K562 (cell line): ENCODE measurements around the gene LDB1. TPM values are rescaled to one million over a fixed set of nuclear protein-coding genes. Genes with fewer than 3 reads are reported as not detected.

Source experiments
- FIP1L1 ChIP-seq: fragments of 200-400 bp; formaldehyde crosslinking; IDR thresholded peaks from 2 replicates; pipeline ENCODE4 v1.6.1; 2018; ENCODE audit warnings: mild to moderate bottlenecking, low read depth, low read length; ENCODE audit not compliant: poor library complexity, severe bottlenecking
- FOXA3 ChIP-seq, 2 experiments: fragments of 450-650 bp in 1 of 2; sonication (generic) in 1 of 2; formaldehyde crosslinking; IDR thresholded peaks in 1 of 2; conservative IDR thresholded peaks in 1 of 2; 2 replicates each; pipeline versions ENCODE4 v1.4.0 to v1.8.0; 2020 to 2022; ENCODE audit warnings: mild to moderate bottlenecking in 2 of 2, missing genetic modification reagents in 1 of 2
- KAT8 ChIP-seq: fragments of 450-650 bp; IDR thresholded peaks from 2 replicates; pipeline ENCODE4 v1.6.1; 2016; ENCODE audit warnings: low read depth, mild to moderate bottlenecking
- POLR2AphosphoS5 ChIP-seq: IDR thresholded peaks from 2 replicates; pipeline ENCODE4 v1.6.1; 2011; ENCODE audit warnings: mild to moderate bottlenecking, low read depth, low read length, moderate library complexity; ENCODE audit not compliant: control insufficient read depth, insufficient read depth
- RBBP5 ChIP-seq: fragments of 200-600 bp; sonication (generic); IDR thresholded peaks from 2 replicates; pipeline ENCODE4 v1.6.1; 2012; ENCODE audit warnings: borderline replicate concordance, mild to moderate bottlenecking, low read length, control low read depth, inconsistent platforms; ENCODE audit not compliant: insufficient read depth, poor library complexity, severe bottlenecking
- TBP ChIP-seq: optimal IDR thresholded peaks from 2 replicates; pipeline ENCODE3; 2011; ENCODE audit warnings: low read depth, low read length, improper control_type of control experiment
- TEAD2 ChIP-seq: fragments of 450-650 bp; IDR thresholded peaks from 2 replicates; pipeline ENCODE4 v1.6.1; 2016; ENCODE audit warnings: missing genetic modification characterization, control low read depth, missing compliant biosample characterization
- TFAM ChIP-seq: fragments of 250-450 bp; sonication (Bioruptor Pico); conservative IDR thresholded peaks from 2 replicates; pipeline ENCODE4 v1.5.0; 2021; ENCODE audit warnings: mild to moderate bottlenecking, moderate library complexity
- polyA plus RNA-seq, 8 experiments: library from polyadenylated mRNA; depleted of rRNA in 4 of 8; stranded (reverse) in 5 of 8; unstranded in 3 of 8; fragments of >200 nt; fragmentation: Nextera tagmentation in 2 of 8; fragmentation: Illumina TruSeq in 1 of 8; extraction: Ambion mirVana in 2 of 8; extraction: Trizol in 1 of 8; gene quantifications; 2 replicates each; pipeline versions ENCODE4 v1.2.1 to v1.2.3, GENCODE V29; 2011 to 2014; ENCODE audit warnings: inconsistent platforms in 1 of 8, missing spikeins in 1 of 8
- total RNA-seq, 7 experiments: library from RNA; depleted of rRNA in 6 of 7; stranded (reverse); fragments of >200 nt in 6 of 7; fragmentation: Illumina TruSeq in 2 of 7; extraction: Trizol in 2 of 7; gene quantifications; 2 replicates each; pipeline versions ENCODE4 v1.2.1 to v1.2.3, GENCODE V29; 2011 to 2021; ENCODE audit warnings: low replicate concordance in 1 of 7

Gene LDB1
- total and polyA plus RNA-seq, 9 of the 15 experiments (the other 6 are each of a cell fraction or from before 2014, with no cell fraction given): 1.9 to 137 (median 105) TPM

GRCh38 chr10:102151774-102152544 is 31.8 kb upstream of the LDB1 start, which contains the start of gene NOLC1 (continued):
- TF ChIP-seq TFAM (no peak), FOXA3 (CRISPR knock-in tag; conservative IDR thresholded peaks at IDR 0.05 in 1 of 2, IDR thresholded peaks at IDR 0.05 in 1 of 2) (peak in 1 of 2 experiments; percentile 53; a peak in 1 of 4 replicates), RBBP5 (peak; percentile 62), TBP (peak; percentile 88), TEAD2 (tag) (0 out of 2 replicates have a peak, but pooled peaks have one; percentile 36), FIP1L1 (no peak), POLR2AphosphoS5 (peak; percentile 72), KAT8 (no peak)
